Endometrial microvascular endothelial cells (primary cell): Measurements from ENCODE around the gene LRFN2. TPM values are rescaled to one million over a fixed set of nuclear protein-coding genes. Genes with fewer than 3 reads are reported as not detected.

ENCODE experiments used
- in situ Hi-C: cut with HindIII; loops from 2 replicates; pipeline ENCODE4 v1.10.0; 2017; ENCODE audit warnings: low sequenced_read_pairs, low pct_unique_long_range_greater_than_20kb; ENCODE audit errors: inconsistent ontology term
- total RNA-seq: library from RNA; depleted of rRNA; stranded (reverse); fragments of >200 nt; gene quantifications from one replicate; pipeline ENCODE4 v1.2.3, GENCODE V29; 2015; ENCODE audit errors: inconsistent ontology term

LRFN2 gene
- total RNA-seq, 1 donor from 2014 or later = not detected

DNA sequence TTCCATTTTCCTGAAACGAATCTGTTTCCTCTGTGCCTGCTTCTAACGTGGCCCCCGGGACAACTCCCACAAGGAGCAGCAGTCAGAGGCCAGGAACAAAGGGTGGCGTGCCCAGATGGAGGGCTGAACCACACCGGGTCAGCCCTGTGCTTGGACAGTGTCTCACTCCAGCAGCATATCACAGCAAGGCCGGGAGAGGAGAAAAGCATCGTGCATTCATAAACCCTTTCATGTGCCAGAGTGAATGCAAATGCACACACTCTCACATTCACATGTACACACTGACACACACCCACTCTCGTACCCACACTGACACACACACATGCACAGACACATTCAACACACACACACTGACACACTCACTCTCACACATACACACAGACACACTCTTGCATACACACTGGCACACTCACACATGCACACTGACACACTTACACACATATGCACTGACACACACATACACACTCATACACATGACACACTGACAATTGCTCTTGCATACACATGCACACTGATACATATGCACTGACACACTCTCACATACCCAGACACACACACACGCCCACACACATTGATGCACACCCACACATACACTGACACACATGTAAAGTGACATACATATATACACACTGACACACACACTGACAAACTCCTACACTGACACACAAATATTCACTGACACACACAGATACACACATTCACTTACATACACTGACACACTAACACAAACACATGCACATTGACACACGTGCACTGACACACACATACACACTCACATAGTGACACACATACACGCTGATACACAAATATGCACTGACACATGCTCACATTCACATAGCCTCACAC, 237.0 kb downstream of the LRFN2 start:
- in situ Hi-C loops = no loop called here

- in situ Hi-C loops = no loop called here
Measured at GRCh38 chr6:40349123-40349900, 237.9 kb downstream of the LRFN2 start.

DNA sequence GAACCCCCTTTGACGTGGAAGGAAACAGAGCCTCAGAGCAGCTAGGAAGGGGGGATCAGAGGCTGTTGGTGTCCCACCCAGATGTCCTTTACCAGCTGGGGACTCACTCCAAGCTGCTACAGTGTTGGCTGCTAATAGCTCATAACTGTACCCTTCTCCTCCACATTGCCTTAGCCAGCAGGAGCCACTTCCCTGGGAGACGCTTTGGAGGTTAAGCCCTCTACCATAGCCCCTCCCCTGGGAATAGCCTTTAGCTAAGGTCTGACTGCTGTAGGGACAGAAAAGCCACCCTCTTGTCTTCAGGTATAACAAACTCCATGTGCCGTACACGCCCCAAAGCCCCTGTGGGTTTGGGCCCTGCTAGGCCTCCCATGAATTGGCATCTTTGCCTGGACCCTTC, 238.6 kb downstream of the LRFN2 start:
- in situ Hi-C loops = no loop called here

- in situ Hi-C loops = no loop called here
Measured at GRCh38 chr6:40347571-40348011, 239.6 kb downstream of the LRFN2 start.

- in situ Hi-C loops = no loop called here
Measured at GRCh38 chr6:40346246-40346645, 240.9 kb downstream of the LRFN2 start.

- in situ Hi-C loops = no loop called here
Measured at GRCh38 chr6:40344566-40345167, 242.5 kb downstream of the LRFN2 start.

DNA sequence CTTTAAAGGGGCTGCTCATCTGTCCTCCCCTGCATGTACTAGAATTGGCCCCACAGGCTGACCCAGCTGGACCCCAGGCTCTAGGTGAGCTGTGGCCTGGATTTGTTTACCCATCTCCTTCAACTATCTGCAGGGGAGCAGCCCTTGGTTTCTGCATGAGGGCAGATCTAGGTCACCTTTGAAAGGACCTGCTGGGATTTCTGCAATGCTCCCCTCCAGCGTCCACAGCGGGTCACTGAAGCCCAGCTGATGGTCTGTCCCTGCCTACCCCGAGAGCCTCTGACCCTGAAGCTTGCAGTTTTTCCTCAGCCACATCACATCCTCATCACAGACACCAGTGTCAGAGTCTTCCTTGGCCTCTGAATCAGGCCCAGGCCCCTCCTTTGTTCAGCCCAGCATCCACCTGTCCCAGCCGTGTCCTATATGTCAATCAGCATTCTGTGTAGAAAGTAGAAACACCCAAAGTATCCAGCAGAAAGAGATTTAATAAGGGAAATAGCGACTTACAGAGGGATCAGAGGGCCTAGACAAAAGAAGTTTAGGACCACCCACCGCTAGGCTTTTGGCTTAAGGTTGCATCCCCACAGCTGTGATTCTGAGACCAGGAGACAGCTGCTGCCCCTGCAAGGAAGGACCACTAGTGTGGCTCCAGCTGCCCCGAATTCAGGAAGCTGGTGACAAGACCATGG, 243.1 kb downstream of the LRFN2 start:
- in situ Hi-C loops = no loop called here

DNA sequence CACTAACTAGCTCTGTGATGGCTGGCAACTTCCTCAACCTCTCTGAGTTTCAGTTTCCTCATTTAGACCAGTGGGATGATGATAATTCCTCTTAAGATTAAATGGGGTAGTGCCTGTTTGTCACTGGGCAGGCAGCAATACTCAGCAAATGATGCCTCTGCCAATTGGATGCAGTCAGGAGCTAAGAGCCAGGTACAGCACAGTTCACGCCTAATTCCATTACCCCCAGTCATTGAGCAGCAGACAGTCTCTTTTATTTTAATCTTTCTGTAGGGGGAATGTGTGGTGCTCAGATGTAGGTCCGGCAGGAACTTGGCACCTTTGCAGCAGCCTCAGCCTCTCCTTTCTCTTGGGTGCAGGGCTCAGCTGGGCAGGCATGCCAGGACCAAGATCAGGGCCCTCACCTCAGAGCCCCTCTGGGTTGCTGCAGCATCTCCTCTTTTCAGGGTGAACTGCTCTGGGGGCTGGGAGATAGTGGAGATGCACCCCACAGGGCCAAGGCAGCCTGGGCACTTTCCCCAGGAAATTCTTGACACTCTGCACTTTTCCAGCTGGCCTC, 243.8 kb downstream of the LRFN2 start:
- in situ Hi-C loops = no loop called here

GRCh38 chr6:40342723-40343122, 244.4 kb downstream of the LRFN2 start:
- in situ Hi-C loops = no loop called here

- in situ Hi-C loops = no loop called here
Measured at GRCh38 chr6:40341726-40342125, 245.4 kb downstream of the LRFN2 start.
